Stimulated activated CD4-positive, alpha-beta T cell treated with anti-CD3 and anti-CD28 coated beads, Interleukin-4, amount 100 ng/mL, for 24 hours (primary cell): ENCODE results near the gene RCAN3.
"Not testable (repeated sequence)": the region's sequence is repeated elsewhere in the genome, so short reads cannot be mapped to it uniquely, and the experiment has no call there.

Experiments used
- DNase-seq: peaks from one replicate; pipeline ENCODE4 v3.0.0-alpha.2; 2020

Gene RCAN3

DNA sequence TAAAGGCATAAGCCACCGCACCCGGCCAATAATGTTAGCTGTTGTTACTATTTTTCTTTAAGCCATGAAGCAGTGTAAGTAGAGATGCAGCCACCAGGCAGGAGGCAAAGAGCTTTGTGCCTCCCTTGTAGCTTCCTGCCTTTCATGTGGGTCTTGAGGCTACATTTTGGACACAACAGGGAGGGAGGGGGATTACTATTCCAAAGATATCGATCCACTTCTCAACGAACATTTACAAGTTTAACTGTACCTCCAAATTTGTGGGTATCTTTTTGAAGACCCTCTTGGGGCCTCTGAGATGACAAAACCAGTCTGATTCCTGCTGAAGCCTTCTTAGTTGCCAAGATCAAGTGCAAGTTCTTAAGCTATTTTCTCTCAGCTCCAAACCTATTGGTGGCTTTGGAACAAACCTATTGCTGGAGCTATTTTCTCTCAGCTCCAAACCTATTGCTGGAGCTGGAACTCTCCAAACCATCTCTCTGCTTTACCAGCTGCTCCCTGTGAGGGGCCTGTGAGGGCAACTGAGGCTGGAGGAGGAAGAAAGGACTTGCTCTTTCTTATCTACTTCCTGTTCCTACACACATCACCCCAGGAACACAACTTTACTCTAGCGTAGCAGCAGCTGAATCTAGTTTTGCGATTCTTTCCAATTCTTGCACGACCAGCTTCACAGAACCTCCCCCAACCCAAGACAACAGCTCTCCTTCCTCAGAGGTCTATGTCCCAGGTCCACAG is 16.1 kb upstream of the RCAN3 start:
- DNase-seq, result no peak

DNA sequence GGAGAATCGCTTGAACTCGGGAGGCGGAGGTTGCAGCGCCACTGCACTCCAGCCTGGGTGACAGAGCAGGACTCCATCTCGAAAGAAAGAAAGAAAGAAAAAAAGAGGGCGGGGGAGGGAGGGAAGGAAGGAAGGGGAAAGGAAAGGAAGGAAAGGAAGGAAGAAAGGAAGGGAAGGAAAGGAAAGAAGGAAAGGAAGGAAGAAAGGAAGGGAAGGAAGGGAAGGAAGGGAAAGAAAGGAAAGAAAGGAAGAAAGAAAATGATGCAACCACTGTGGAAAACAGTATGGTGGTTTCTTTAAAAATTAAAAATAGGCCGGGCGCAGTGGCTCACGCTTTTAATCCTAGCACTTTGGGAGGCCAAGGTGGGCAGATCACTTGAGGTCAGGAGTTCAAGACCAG is 15.2 kb upstream of the RCAN3 start:
- no peak for DNase-seq

- peak; percentile 84 for DNase-seq
These were observed 14.5 kb upstream of the RCAN3 start for GRCh38 chr1:24488159-24488558.

DNA sequence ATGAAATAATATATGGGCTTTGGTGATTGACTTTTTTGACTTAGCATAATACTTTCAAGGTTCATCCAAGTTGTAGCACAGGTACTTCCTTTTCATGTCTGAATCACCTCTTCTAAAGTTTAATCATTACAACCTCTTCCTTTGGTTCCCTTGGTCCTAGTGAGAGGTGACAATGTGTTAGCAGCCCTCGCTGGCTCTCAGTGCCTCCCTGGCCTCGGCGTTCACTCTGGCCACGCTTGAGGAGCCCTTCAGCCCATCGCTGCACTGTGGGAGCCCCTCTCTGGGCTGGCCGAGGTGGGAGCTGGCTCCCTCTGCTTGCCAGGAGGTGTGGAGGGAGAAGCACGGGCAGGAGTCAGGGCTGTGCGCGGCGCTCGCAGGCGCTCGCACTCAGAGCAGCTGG is 13.0 kb upstream of the RCAN3 start:
- DNase-seq, result no peak

GRCh38 chr1:24490101-24490781 is 12.4 kb upstream of the RCAN3 start:
- no peak for DNase-seq

DNA sequence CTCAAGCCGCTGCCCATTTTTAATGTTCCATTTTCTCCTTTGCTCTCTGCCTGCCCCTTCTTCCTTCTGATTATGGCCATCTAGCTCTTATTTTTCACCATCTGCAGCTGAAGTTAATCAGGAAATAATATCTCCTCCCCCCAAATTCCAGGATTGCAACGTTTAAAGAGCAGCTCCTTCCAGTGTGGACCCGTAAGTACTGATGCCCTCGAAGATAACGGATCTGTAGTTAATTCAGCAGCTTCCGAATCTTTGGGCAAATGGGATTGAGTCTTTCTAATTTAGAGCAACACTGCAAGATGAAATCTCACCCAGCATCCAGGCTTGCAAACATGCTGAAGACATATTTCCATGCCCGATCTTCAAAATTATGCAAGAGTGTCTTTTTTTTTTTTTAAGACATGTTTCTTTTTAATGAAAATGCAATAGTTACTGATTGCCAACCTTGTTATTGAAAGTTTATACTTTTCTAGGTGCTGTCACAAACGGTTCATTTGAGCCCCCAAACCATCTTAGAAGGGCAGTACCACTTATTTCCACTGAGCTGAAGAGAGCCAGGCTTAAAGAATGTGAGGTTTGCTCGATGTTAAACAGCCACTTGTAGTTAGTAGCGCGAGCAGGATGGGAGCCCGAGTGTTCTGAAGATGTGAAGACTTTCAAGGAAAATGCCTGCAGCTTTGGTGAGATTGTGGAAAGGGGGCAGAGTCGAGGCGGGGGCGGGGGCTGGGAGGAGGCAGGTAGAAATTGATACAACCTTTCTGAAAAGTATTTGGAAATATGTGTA is 10.9 kb upstream of the RCAN3 start:
- no peak for DNase-seq

DNA sequence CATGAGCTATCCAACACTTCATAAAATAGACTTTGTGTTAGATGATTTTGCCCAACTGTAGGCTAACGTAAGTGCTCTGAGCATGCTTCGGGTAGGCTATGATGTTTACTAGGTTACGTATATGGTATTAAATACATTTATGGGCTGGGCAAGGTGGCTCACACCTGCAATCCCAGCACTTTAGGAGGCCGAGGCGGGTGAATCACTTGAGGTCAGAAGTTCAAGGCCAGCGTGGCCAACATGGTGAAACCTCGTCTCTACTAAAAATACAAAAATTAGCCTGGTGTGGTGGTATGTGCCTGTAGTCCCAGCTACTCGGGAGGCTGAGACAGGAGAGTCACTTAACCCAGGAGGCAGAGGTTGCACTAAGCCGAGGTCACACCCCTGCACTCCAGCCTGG is 9.7 kb upstream of the RCAN3 start:
- DNase-seq, result not testable (repeated sequence)

DNA sequence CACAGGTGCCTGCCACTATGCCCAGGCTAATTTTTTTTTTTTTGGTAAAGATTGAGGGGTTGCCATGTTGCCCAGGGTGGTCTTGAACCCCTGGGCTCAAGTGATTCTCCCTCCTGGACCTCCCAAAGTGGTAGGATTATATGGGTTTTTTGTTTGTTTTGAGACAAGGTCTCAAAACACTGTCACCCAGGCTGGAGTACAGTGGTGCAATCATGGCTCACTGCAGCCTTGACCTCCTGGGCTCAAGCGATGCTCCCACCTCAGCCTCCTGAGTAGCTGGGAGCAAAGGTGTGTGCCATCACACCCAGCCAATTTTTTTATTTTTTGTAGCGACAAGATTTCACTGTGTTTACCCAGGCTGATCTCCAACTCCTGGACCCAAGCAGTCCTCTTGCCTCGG is 8.9 kb upstream of the RCAN3 start:
- DNase-seq, result no peak

DNA sequence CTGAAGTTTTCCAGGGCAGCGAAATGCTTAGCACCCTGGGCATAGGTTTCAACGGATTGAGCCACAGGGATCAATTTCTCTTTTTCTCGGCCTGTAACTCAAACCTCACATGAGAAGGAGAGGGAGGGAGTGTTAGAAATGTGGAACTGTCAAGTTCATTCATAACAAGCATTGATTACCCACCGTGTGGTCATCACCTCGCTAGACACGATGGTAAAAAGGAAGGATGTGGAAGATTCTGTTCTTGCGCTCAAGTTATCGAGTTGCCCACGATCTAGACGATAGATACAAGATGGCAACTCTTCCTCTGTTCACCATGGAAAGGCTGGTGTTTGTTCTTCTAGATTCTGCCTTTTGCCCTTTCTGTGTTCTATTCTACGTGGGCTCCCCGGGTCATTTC is 4.0 kb upstream of the RCAN3 start:
- no peak for DNase-seq

- no peak for DNase-seq
These were observed 2.1 kb upstream of the RCAN3 start for GRCh38 chr1:24500448-24501048.

- DNase-seq, result no peak
These were observed 1.1 kb upstream of the RCAN3 start for GRCh38 chr1:24501371-24502064.

DNA sequence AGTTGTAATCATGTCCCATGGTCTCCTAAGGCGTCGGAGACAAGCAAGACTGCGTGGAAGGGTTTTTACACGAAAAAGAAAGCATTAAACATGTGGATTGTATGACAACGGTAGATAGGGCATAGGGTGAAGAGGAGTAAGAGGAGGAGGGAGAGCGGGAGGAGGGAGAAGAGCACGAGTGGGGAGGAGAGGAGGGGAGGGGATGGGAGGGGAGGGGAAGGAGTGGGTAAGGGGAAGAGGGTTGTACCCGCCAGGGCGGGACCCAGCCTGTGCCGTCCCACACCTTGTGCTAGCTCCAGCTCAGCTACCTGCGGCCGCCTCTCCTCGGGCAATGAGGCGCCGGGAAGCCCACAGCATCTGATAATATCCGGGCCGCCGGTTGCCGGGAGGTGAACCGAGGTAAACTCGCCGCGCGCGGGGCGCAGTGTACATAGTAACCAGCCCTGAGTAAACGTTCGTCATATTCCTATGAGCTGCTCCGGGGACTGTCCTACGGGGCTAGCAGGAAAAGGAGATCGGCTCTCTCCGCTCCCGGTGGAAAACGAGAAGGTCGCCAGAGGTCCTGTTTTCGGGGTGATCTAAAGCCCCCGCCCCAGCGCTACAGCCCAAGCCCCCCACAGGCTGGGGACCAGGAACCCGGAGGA is 449 bp upstream of the RCAN3 start:
- DNase-seq, result peak; percentile 80

GRCh38 chr1:24503059-24503751 is 569 bp downstream of the RCAN3 start:
- DNase-seq, result peak; percentile 32

DNA sequence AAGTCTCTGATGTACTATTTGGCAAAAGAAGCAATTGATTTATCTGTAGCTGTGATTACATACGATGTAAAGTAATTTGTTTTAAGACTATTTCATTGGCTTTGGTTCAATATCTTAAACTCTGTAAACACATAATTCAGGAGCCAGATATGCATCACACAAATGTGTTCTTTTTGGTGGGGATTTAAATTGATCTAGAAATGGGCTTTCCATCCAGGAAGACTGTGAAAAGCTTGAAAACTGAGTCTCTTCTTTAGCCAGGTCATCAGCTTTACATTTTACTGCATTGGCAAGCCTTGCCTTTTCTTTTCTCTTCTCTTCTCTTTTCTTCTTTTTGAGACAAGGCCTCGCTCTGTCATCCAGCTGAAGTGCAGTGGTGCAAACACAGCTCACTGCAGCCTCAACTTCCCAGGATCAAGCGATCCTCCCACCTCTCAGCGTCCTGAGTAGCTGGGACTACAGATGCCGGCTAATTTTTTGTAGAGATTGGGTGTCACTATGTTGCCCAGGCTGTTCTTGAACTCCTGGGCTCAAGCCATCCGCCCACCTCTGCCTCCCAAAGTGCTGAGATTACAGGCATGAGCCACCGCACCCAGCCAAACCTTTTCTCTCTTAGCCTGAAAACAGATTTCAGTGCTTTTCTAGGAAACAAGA is 1.4 kb downstream of the RCAN3 start:
- no peak for DNase-seq

- no peak for DNase-seq
These were observed 1.9 kb downstream of the RCAN3 start for GRCh38 chr1:24504560-24504959.

DNA sequence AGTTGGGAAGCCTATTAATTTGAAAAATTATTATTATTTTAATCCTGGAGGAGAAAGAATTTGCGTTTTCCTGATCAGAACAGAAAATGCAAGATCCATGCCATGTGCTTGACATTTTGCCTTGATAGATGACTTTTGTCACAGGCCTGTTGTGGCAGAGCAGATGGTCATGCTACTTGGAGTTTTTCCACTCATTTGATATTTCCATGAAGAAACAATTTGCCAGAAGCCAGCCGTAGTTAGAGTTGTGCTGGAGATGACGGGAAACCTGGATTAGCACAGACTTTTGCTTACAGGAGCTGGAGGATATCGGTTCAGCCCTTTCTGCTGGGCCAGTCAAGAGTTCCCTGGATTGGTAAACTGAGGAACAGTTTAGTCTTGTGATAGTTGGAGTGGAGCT is 3.2 kb downstream of the RCAN3 start:
- DNase-seq, result no peak

DNA sequence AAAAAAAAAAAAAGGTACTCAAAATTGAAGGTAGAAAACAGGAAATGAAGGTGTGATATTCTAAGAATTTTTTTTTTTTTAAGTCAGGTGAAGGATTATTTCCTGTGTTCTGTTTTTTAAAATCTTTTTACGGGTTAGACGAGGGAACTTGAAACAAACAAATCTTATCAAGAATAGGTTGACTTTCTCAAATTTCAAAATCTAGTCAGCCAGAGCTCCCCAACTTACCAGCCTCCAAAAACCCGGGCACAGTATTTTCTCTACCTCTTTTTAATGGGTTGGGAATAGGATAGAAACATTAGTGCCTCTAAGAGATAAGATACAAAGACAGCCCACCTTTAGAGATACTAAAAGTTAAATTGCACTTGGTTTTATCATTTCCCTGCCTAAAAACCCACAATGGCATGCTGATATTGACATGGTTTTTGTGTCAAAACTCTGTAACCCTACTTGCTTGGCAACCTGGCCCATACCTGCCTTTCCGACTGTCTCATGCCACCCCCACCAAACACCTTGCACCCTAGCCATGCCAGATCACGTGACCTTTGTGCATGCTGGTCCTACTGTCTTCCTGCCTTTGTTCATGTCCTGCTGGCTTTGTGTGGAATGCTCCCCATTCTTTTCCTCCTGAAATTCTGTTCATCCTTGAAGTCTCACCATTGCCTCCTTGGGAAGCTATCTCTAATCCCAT is 4.2 kb downstream of the RCAN3 start:
- DNase-seq, result no peak

GRCh38 chr1:24507405-24507804 is 4.8 kb downstream of the RCAN3 start:
- no peak for DNase-seq

DNA sequence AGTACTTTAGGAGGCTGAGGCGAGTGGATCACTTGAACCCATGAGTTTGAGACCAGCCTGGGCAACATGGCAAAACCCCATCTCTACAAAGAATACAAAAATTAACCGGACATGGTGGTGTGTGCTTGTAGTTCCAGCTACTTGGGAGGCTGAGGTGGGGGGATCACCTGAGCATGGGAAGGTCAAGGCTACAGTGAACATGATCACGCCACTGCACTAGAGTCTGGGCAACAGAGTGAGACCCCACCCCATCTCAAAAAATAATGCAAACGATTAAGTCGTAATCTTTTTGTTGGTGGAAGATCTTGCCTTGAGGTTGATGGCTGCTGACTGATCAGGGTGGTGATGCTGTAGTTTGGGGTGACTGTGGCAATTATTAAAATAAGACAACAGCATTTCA is 6.3 kb downstream of the RCAN3 start:
- no peak for DNase-seq

GRCh38 chr1:24513706-24514105 is 11.1 kb downstream of the RCAN3 start:
- DNase-seq, result no peak

GRCh38 chr1:24514946-24515345 is 12.3 kb downstream of the RCAN3 start:
- DNase-seq, result no peak
